Ovary (tissue), 3 donors: ENCODE results near the gene PLEK.

Experiments
- CTCF ChIP-seq, 3 donors: fragments of 450-650 bp in 2 of 3; fragments of 200-600 bp in 1 of 3; IDR thresholded peaks; one replicate each; pipeline versions ENCODE4 v1.5.1 to v1.8.0; 2016 to 2022; ENCODE audit warnings: antibody characterized with exemption in 3 of 3, mild to moderate bottlenecking in 1 of 3
- EP300 ChIP-seq: sonication (generic); formaldehyde crosslinking; IDR thresholded peaks from one replicate; pipeline ENCODE4 v1.6.1; 2017; ENCODE audit warnings: antibody characterized with exemption
- POLR2A ChIP-seq: fragments of 450-650 bp; IDR thresholded peaks from one replicate; pipeline ENCODE4 v1.6.1; 2017; ENCODE audit warnings: antibody characterized with exemption, mild to moderate bottlenecking, moderate library complexity
- donor health status: DM: no; HTN: no; CAD: no.

GRCh38 chr2:68432696-68433658, 67.9 kb downstream of the PLEK start:
- TF ChIP-seq CTCF (IDR thresholded peaks at IDR 0.05): no peak
- TF ChIP-seq POLR2A: no peak
- TF ChIP-seq EP300: no peak
